Caco-2 (cell line): ENCODE results near the gene HPCA. TPM values are rescaled to one million over a fixed set of nuclear protein-coding genes. Genes with fewer than 3 reads are reported as not detected.

Experiments used
- BruUV-seq: library from RNA; stranded (reverse); fragments of 400-500 nt; replicated peaks from 2 replicates; lab custom pipeline; 2021; lab: Mats Ljungman, UMichigan
- CTCF ChIA-PET: fragments of 300-600 bp; sonication (Branson Sonifier 250); formaldehyde crosslinking; loops from one replicate; lab custom pipeline; 2022; ENCODE audit warnings: antibody characterized with exemption; lab: Charles Lee
- POLR2A ChIA-PET: fragments of 300-600 bp; sonication (Branson Sonifier 250); formaldehyde crosslinking; loops from one replicate; lab custom pipeline; 2022; ENCODE audit warnings: antibody characterized with exemption; lab: Charles Lee
- DNase-seq, 2 experiments: peaks; one replicate each; pipeline versions ENCODE4 v3.0.0 to v3.0.0-alpha.2; 2020 to 2022
- H3K27me3 ChIP-seq: replicated peaks from 2 replicates; pipeline ENCODE4 v1.6.0; 2011; ENCODE audit warnings: low read length; ENCODE audit not compliant: control insufficient read depth, insufficient read depth
- H3K36me3 ChIP-seq: 2 replicates; pipeline ENCODE4 v1.5.1; 2011; ENCODE audit warnings: low read length; ENCODE audit not compliant: control insufficient read depth, insufficient read depth
- H3K4me1 ChIP-seq: fragments of 250-450 bp; sonication (Bioruptor Pico); 2 replicates; pipeline ENCODE4 v1.5.1; 2020; ENCODE audit warnings: mild to moderate bottlenecking
- H3K4me3 ChIP-seq: 2 replicates; pipeline ENCODE4 v1.5.1; 2011; ENCODE audit warnings: low read depth, mild to moderate bottlenecking, control low read depth, low read length
- H3K9me3 ChIP-seq: fragments of 250-450 bp; sonication (Bioruptor Pico); 2 replicates; pipeline ENCODE4 v1.5.1; 2020; ENCODE audit warnings: mild to moderate bottlenecking, moderate library complexity
- H3K27ac Mint-ChIP-seq: one replicate; pipeline ENCODE4 v1.8.0; 2022; ENCODE audit warnings: mixed read lengths; ENCODE audit not compliant: unreplicated experiment
- H3K27me3 Mint-ChIP-seq: one replicate; pipeline ENCODE4 v1.8.0; 2022; ENCODE audit warnings: mixed read lengths; ENCODE audit not compliant: insufficient read depth, unreplicated experiment
- H3K36me3 Mint-ChIP-seq: one replicate; pipeline ENCODE4 v1.8.0; 2022; ENCODE audit warnings: mild to moderate bottlenecking, mixed read lengths; ENCODE audit not compliant: insufficient read depth, unreplicated experiment
- H3K4me1 Mint-ChIP-seq: one replicate; pipeline ENCODE4 v1.8.0; 2022; ENCODE audit warnings: low read depth, mixed read lengths; ENCODE audit not compliant: unreplicated experiment
- H3K4me3 Mint-ChIP-seq: one replicate; pipeline ENCODE4 v1.8.0; 2022; ENCODE audit warnings: mild to moderate bottlenecking, moderate library complexity, mixed read lengths; ENCODE audit not compliant: unreplicated experiment
- H3K9me3 Mint-ChIP-seq: one replicate; pipeline ENCODE4 v1.8.0; 2022; ENCODE audit warnings: mixed read lengths; ENCODE audit not compliant: unreplicated experiment
- intact Hi-C: fragments of 100-400 bp; cut with micrococcal nuclease; formaldehyde crosslinking; loops from one replicate; pipeline ENCODE4 v1.10.0; 2022; ENCODE audit not compliant: unreplicated experiment
- total RNA-seq: library from RNA; stranded (reverse); gene quantifications from 2 replicates; pipeline ENCODE4 v1.2.3, GENCODE V29; 2022
- TF ChIP-seq, protein P1 (sequence below), 2 experiments: fragments of 200-600 bp in 1 of 2; IDR thresholded peaks; 1 replicate in 1 of 2; 2 replicates in 1 of 2; pipeline versions ENCODE4 v1.5.1 to v1.8.0; 2011 to 2022; ENCODE audit warnings: antibody characterized with exemption in 1 of 2, control low read depth in 1 of 2, inconsistent platforms in 1 of 2, low read depth in 1 of 2, low read length in 1 of 2, mild to moderate bottlenecking in 1 of 2, moderate library complexity in 1 of 2; ENCODE audit not compliant: insufficient read depth in 1 of 2, severe bottlenecking in 1 of 2, unreplicated experiment in 1 of 2

The HPCA gene
- total RNA-seq, 1 experiment from 2014 or later, result not detected

- Mint-ChIP-seq H3K36me3 (peaks cover 7% of the 10 kb centered on the region), H3K27ac (no peak overlapping the region), H3K27me3 (peaks cover 3% of the 10 kb centered on the region), H3K4me3 (no peak overlapping the region), H3K4me1 (peaks cover 8% of the 10 kb centered on the region), H3K9me3 (no peaks in the 10 kb centered on the region)
- intact Hi-C loops, result no loop called here
- ChIA-PET POLR2A (no interaction called here), CTCF (no interaction called here)
- Histone ChIP-seq H3K36me3 (no peaks in the 10 kb centered on the region), H3K9me3 (no peaks in the 10 kb centered on the region), H3K4me3 (no peak overlapping the region), H3K4me1 (no peaks in the 10 kb centered on the region), H3K27me3 (no peaks in the 10 kb centered on the region)
- no TSS peak for BruUV-seq
- no peak for DNase-seq
- TF ChIP-seq, protein P1, sequence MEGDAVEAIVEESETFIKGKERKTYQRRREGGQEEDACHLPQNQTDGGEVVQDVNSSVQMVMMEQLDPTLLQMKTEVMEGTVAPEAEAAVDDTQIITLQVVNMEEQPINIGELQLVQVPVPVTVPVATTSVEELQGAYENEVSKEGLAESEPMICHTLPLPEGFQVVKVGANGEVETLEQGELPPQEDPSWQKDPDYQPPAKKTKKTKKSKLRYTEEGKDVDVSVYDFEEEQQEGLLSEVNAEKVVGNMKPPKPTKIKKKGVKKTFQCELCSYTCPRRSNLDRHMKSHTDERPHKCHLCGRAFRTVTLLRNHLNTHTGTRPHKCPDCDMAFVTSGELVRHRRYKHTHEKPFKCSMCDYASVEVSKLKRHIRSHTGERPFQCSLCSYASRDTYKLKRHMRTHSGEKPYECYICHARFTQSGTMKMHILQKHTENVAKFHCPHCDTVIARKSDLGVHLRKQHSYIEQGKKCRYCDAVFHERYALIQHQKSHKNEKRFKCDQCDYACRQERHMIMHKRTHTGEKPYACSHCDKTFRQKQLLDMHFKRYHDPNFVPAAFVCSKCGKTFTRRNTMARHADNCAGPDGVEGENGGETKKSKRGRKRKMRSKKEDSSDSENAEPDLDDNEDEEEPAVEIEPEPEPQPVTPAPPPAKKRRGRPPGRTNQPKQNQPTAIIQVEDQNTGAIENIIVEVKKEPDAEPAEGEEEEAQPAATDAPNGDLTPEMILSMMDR (IDR thresholded peaks at IDR 0.05; ENCODE audit: insufficient read depth in 1 of 2, low read depth in 1 of 2, low read length in 1 of 2, severe bottlenecking in 1 of 2, unreplicated experiment in 1 of 2), result no peak
Observed at GRCh38 chr1:32888677-32889420, 2.6 kb downstream of the HPCA start.

- H3K4me3 ChIP-seq, result no peak overlapping the region
- no peak overlapping the region for H3K4me3 Mint-ChIP-seq
- BruUV-seq, result no TSS peak
- TF ChIP-seq, protein P1 (IDR thresholded peaks at IDR 0.05; ENCODE audit: insufficient read depth in 1 of 2, low read depth in 1 of 2, low read length in 1 of 2, severe bottlenecking in 1 of 2, unreplicated experiment in 1 of 2), result no peak
- ChIA-PET CTCF (interaction anchor here (0.5 kb wide), 1 partner anchor 98 kb away, joined by 3 read pairs; no protein-coding TSS in a partner anchor), POLR2A (no interaction called here)
- H3K9me3 Mint-ChIP-seq, result no peaks in the 10 kb centered on the region
- no peak overlapping the region for H3K27ac Mint-ChIP-seq
- H3K36me3 ChIP-seq, result no peaks in the 10 kb centered on the region
- H3K27me3 Mint-ChIP-seq, result peaks cover 3% of the 10 kb centered on the region
- peaks cover 6% of the 10 kb centered on the region for H3K36me3 Mint-ChIP-seq
- peaks cover 8% of the 10 kb centered on the region for H3K4me1 Mint-ChIP-seq
- no peaks in the 10 kb centered on the region for H3K27me3 ChIP-seq
- no peak for DNase-seq
- intact Hi-C loops, result no loop called here
- H3K9me3 ChIP-seq, result no peaks in the 10 kb centered on the region
- no peaks in the 10 kb centered on the region for H3K4me1 ChIP-seq
Observed at GRCh38 chr1:32889731-32890278, 3.5 kb downstream of the HPCA start.

GRCh38 chr1:32890516-32891240, 4.4 kb downstream of the HPCA start:
- H3K4me1 ChIP-seq, result no peaks in the 10 kb centered on the region
- TF ChIP-seq, protein P1 (IDR thresholded peaks at IDR 0.05; ENCODE audit: insufficient read depth in 1 of 2, low read depth in 1 of 2, low read length in 1 of 2, severe bottlenecking in 1 of 2, unreplicated experiment in 1 of 2), result no peak
- Mint-ChIP-seq H3K27ac (no peak overlapping the region), H3K9me3 (no peaks in the 10 kb centered on the region), H3K27me3 (peaks cover 3% of the 10 kb centered on the region), H3K36me3 (peaks cover 6% of the 10 kb centered on the region), H3K4me3 (no peak overlapping the region), H3K4me1 (peaks cover 8% of the 10 kb centered on the region)
- intact Hi-C loops, result no loop called here
- H3K36me3 ChIP-seq, result no peaks in the 10 kb centered on the region
- H3K27me3 ChIP-seq, result no peaks in the 10 kb centered on the region
- CTCF ChIA-PET, result interaction anchor here (0.5 kb wide), 1 partner anchor 97 kb away, joined by 3 read pairs; no protein-coding TSS in a partner anchor
- POLR2A ChIA-PET, result no interaction called here
- BruUV-seq, result no TSS peak
- H3K9me3 ChIP-seq, result no peaks in the 10 kb centered on the region
- DNase-seq, result no peak
- no peak overlapping the region for H3K4me3 ChIP-seq
